ENCODE results near the gene TNNI2. TPM values are rescaled to one million over a fixed set of nuclear protein-coding genes. Genes with fewer than 3 reads are reported as not detected.

Gene TNNI2
- total and polyA plus RNA-seq, 2 donors (not counting 1 experiment from before 2014, with no cell fraction given) = 2.9 to 12.9 TPM

GRCh38 chr11:1839924-1840779 lies 1.4 kb downstream of the TNNI2 start:
- TF ChIP-seq EZH2 (IDR thresholded peaks at IDR 0.05; ENCODE audit: borderline replicate concordance, insufficient read depth, low read depth, low read length, poor library complexity, severe bottlenecking) (no peak), CTCF (IDR thresholded peaks at IDR 0.05) (no peak)
- peaks cover 48% of the 10 kb centered on the region for H3K4me1 Mint-ChIP-seq
- H2AFZ ChIP-seq (ENCODE audit: insufficient read depth, low read depth, low read length, poor library complexity, severe bottlenecking) = peak overlapping the region; percentile 27
- ChIA-PET CTCF (interaction anchor here (0.6 to 4.0 kb wide), 11 partner anchors 8 to 312 kb away, joined by 3 to 30 read pairs (median 5); partner anchors contain the start of gene LSP1), POLR2A (interaction anchor here (0.9 to 2.9 kb wide), 7 partner anchors 7 to 42 kb away, joined by 5 to 28 read pairs (median 9); partner anchors contain the start of gene LSP1)
- H3K4me3 ChIP-seq (ENCODE audit: control extremely low read depth in 1 of 5, extremely low read depth in 1 of 5, insufficient read depth in 1 of 5, low read depth in 2 of 5, low read length in 4 of 5) = peak overlapping the region in 4 of 5 experiments; percentile 43 to 57 (median 48)
- peaks cover 57 to 63% of the 10 kb centered on the region in 2 donors for H3K4me1 ChIP-seq (ENCODE audit: control insufficient read depth in 2 of 2, insufficient read depth in 2 of 2, low read length in 2 of 2)
- H3K27ac ChIP-seq (ENCODE audit: low read length in 2 of 2) = peak overlapping the region; percentile 79 to 83
- peaks cover 0 to 4% of the 10 kb centered on the region in 2 experiments for H3K36me3 ChIP-seq (replicated peaks in 1 of 2; ENCODE audit: control extremely low read depth in 1 of 2, control insufficient read depth in 1 of 2, extremely low read depth in 1 of 2, insufficient read depth in 2 of 2, low read length in 1 of 2)
- peak; percentile 73 for ATAC-seq (ENCODE audit: low read depth)
- peak overlapping the region; percentile 78 for H3K4me2 ChIP-seq (replicated peaks; ENCODE audit: low read depth, low read length, poor library complexity, severe bottlenecking)
- DNase-seq = peak; percentile 86
- intact Hi-C loops (cut with micrococcal nuclease) = loop anchor here (1.0 to 10.0 kb wide), 2 partner anchors 12 to 75 kb away; partner anchors contain the start of gene CTSD
- no peaks in the 10 kb centered on the region for H3K27me3 Mint-ChIP-seq
- H3K9me3 Mint-ChIP-seq (ENCODE audit: insufficient read depth) = no peaks in the 10 kb centered on the region
- no peaks in the 10 kb centered on the region for H3K9me3 ChIP-seq (ENCODE audit: control extremely low read depth in 1 of 3, control insufficient read depth in 2 of 3, insufficient read depth in 1 of 3, low read length in 2 of 3)
- H3K9ac ChIP-seq (ENCODE audit: low read length) = peak overlapping the region; percentile 55
- H3K79me2 ChIP-seq (ENCODE audit: control insufficient read depth, insufficient read depth, low read length) = peaks cover 39% of the 10 kb centered on the region
- peak overlapping the region; percentile 79 for H3K4me3 Mint-ChIP-seq
- peak overlapping the region; percentile 92 for H3K27ac Mint-ChIP-seq
- 35% methylated on average over 24 of the region's 26 CpGs for WGBS (ENCODE audit: insufficient coverage)
- no peaks in the 10 kb centered on the region for H3K27me3 ChIP-seq (replicated peaks in 1 of 4; ENCODE audit: control extremely low read depth in 1 of 4, control insufficient read depth in 3 of 4, insufficient read depth in 4 of 4, low read length in 3 of 4)
- H4K20me1 ChIP-seq (ENCODE audit: control insufficient read depth, insufficient read depth, low read length, poor library complexity, severe bottlenecking) = no peaks in the 10 kb centered on the region
